Right lobe of liver (tissue), 6 donors: ENCODE data around the gene S100P. TPM values are rescaled to one million over a fixed set of nuclear protein-coding genes. Genes with fewer than 3 reads are reported as not detected.

Source experiments
- ATAC-seq, 4 donors: fragments of 200-7000 bp; cut with Tn5 transposase; one replicate each; pipeline ENCODE4 v1.9.1; 2020; ENCODE audit warnings: mild to moderate bottlenecking in 4 of 4, moderate library complexity in 4 of 4
- DNase-seq, 3 donors: peaks; one replicate each; pipeline ENCODE4 v3.0.0-alpha.2; 2020
- H3K27ac ChIP-seq, 3 donors: fragments of 200-600 bp; one replicate each; pipeline ENCODE4 v1.8.0; 2022
- H3K27me3 ChIP-seq, 2 donors: fragments of 200-600 bp; one replicate each; pipeline ENCODE4 v1.8.0; 2022
- H3K36me3 ChIP-seq, 4 donors: fragments of 200-600 bp; sonication (generic) in 1 of 4; one replicate each; pipeline versions ENCODE4 v1.5.1 to v1.8.0; 2017 to 2022; ENCODE audit warnings: control low read depth in 1 of 4
- H3K4me1 ChIP-seq, 4 donors: fragments of 200-600 bp; sonication (generic) in 1 of 4; one replicate each; pipeline versions ENCODE4 v1.5.1 to v1.8.0; 2017 to 2022; ENCODE audit warnings: control low read depth in 1 of 4
- H3K4me3 ChIP-seq, 3 donors: fragments of 200-600 bp; one replicate each; pipeline ENCODE4 v1.8.0; 2022
- H3K9me3 ChIP-seq, 4 donors: fragments of 200-600 bp; sonication (generic) in 1 of 4; one replicate each; pipeline versions ENCODE4 v1.5.1 to v1.8.0; 2017 to 2022; ENCODE audit warnings: control low read depth in 1 of 4
- POLR2A ChIP-seq: fragments of 450-650 bp; IDR thresholded peaks from one replicate; pipeline ENCODE4 v1.6.1; 2017; ENCODE audit warnings: antibody characterized with exemption, mild to moderate bottlenecking
- WGBS: methylation state at CpG from one replicate; pipeline ENCODE4 v1.1.6; 2018; ENCODE audit warnings: low coverage, low lambda C conversion rate; ENCODE audit not compliant: insufficient coverage; ENCODE audit errors: missing lambda C conversion rate; 5-methylcytosine and 5-hydroxymethylcytosine counted together
- intact Hi-C, 2 donors: fragments of 100-400 bp; cut with DNase I; formaldehyde crosslinking; loops; one replicate each; pipeline versions ENCODE4 v1.11.2 to v1.14.1; 2022
- total RNA-seq, 6 experiments: library from RNA; depleted of rRNA in 2 of 6; stranded (reverse); fragments of >200 nt in 2 of 6; fragmentation: NEBNext Ultra II Directional in 3 of 6; extraction: Animal tissue kit (Norgen Biotek cat#: 25700) in 3 of 6; gene quantifications; one replicate each; pipeline versions ENCODE4 v1.1.0 to v1.2.4, GENCODE V29; 2016 to 2023
- TF ChIP-seq, protein P1 (sequence below), 4 donors: fragments of 200-600 bp in 3 of 4; fragments of 450-650 bp in 1 of 4; IDR thresholded peaks; one replicate each; pipeline versions ENCODE4 v1.5.1 to v1.8.0; 2016 to 2022; ENCODE audit warnings: antibody characterized with exemption in 4 of 4, mild to moderate bottlenecking in 2 of 4
- donor health status: DM: no; HTN: yes; CAD: no.
- donor health status: DM: no; HTN: no; CAD: no.
- donor health status: DM: no; HTN: no; CAD: no.
- donor health status: DM: no; HTN: yes; CAD: no.
- donor health status: DM: no; HTN: yes; CAD: no.

S100P gene
- total RNA-seq, 6 experiments from 2014 or later: 0.59 to 6.3 (median 2.7) TPM

GRCh38 chr4:6660430-6660829 lies 33.2 kb upstream of the S100P start:
- WGBS: 88% methylated on average over 3 of the region's 3 CpGs
- H3K9me3 ChIP-seq: no peaks in the 10 kb centered on the region
- DNase-seq: no peak
- TF ChIP-seq, protein P1, sequence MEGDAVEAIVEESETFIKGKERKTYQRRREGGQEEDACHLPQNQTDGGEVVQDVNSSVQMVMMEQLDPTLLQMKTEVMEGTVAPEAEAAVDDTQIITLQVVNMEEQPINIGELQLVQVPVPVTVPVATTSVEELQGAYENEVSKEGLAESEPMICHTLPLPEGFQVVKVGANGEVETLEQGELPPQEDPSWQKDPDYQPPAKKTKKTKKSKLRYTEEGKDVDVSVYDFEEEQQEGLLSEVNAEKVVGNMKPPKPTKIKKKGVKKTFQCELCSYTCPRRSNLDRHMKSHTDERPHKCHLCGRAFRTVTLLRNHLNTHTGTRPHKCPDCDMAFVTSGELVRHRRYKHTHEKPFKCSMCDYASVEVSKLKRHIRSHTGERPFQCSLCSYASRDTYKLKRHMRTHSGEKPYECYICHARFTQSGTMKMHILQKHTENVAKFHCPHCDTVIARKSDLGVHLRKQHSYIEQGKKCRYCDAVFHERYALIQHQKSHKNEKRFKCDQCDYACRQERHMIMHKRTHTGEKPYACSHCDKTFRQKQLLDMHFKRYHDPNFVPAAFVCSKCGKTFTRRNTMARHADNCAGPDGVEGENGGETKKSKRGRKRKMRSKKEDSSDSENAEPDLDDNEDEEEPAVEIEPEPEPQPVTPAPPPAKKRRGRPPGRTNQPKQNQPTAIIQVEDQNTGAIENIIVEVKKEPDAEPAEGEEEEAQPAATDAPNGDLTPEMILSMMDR (IDR thresholded peaks at IDR 0.05): no peak
- TF ChIP-seq POLR2A: no peak
- H3K4me1 ChIP-seq: peaks cover 0 to 8% (median 0%) of the 10 kb centered on the region in 4 donors
- H3K36me3 ChIP-seq: no peaks in the 10 kb centered on the region
- ATAC-seq: no peak
- H3K4me3 ChIP-seq: no peak overlapping the region
- H3K27me3 ChIP-seq: no peaks in the 10 kb centered on the region
- H3K27ac ChIP-seq: no peak overlapping the region
- intact Hi-C loops: no loop called here

- H3K9me3 ChIP-seq: no peaks in the 10 kb centered on the region
- no peak for ATAC-seq
- H3K4me1 ChIP-seq: peaks cover 0 to 8% (median 0%) of the 10 kb centered on the region in 4 donors
- TF ChIP-seq, protein P1 (IDR thresholded peaks at IDR 0.05): no peak
- TF ChIP-seq POLR2A: no peak
- no peak overlapping the region for H3K4me3 ChIP-seq
- WGBS: 82% methylated on average over 3 of the region's 3 CpGs
- DNase-seq: no peak
- intact Hi-C loops: no loop called here
- H3K27ac ChIP-seq: no peak overlapping the region
- no peaks in the 10 kb centered on the region for H3K27me3 ChIP-seq
- H3K36me3 ChIP-seq: no peaks in the 10 kb centered on the region
Measured at GRCh38 chr4:6662591-6662990, 31.1 kb upstream of the S100P start.

DNA sequence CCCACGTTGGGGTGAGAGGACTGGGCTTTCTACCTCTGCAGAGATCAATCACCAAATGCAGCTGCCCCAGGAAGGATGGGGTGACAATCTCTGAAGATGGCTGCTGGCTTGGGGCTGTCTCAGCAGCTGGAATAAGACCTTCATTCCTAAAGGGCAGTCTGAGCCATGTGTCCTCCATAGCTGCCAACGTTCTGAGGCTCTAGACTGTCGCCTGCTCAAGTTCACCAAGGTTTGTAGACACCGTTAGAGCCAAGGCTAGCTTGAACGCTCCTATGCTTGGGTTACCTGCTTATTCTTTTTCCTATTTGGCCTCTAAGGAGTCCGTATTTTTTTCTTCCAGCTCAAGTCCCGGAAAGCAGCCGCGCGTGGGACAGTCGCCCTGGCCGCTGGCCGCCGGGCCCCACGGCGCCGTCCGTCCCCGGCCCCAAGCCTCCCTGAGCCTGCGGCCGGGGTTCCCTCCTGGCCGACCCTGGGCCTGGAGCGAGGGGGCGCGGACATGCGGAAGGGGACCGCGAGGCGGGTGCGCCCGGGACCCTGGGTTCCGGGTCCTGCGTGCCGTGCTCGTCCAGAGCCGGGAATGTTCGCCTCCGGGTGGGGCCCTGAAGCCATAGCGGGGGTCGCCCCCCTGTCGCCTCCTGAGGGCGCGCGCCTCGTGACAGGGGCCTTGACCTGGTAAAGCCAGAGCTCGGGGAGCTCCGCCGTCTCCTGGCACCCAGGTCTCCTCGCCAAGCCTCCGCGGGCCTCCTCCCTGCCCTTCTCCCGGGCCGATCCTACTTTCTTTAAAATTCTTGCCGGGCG lies 29.9 kb upstream of the S100P start:
- H3K4me3 ChIP-seq: peak overlapping the region in 1 of 3 donors; percentile 7
- no peaks in the 10 kb centered on the region for H3K9me3 ChIP-seq
- DNase-seq: no peak
- peaks cover 0 to 5% (median 0%) of the 10 kb centered on the region in 4 donors for H3K4me1 ChIP-seq
- no peak for TF ChIP-seq POLR2A
- TF ChIP-seq, protein P1 (IDR thresholded peaks at IDR 0.05): no peak
- no peaks in the 10 kb centered on the region for H3K27me3 ChIP-seq
- intact Hi-C loops: no loop called here
- no peak overlapping the region for H3K27ac ChIP-seq
- 23% methylated on average over 29 of the region's 55 CpGs for WGBS
- no peaks in the 10 kb centered on the region for H3K36me3 ChIP-seq
- ATAC-seq: peak in 1 of 4 donors; percentile 20

- ATAC-seq: no peak
- intact Hi-C loops: no loop called here
Measured at GRCh38 chr4:6665320-6665654, 28.4 kb upstream of the S100P start.

More at GRCh38 chr4:6665320-6665654, 28.4 kb upstream of the S100P start:
- H3K27me3 ChIP-seq: no peaks in the 10 kb centered on the region
- 94% methylated on average over 9 of the region's 9 CpGs for WGBS
- no peak for DNase-seq
- no peaks in the 10 kb centered on the region for H3K9me3 ChIP-seq
- H3K4me1 ChIP-seq: no peaks in the 10 kb centered on the region
- no peak overlapping the region for H3K27ac ChIP-seq
- H3K36me3 ChIP-seq: no peaks in the 10 kb centered on the region
- TF ChIP-seq, protein P1 (IDR thresholded peaks at IDR 0.05): no peak
- no peak for TF ChIP-seq POLR2A
- H3K4me3 ChIP-seq: no peak overlapping the region
